Jurkat, Clone E6-1 (cell line): Measurements from ENCODE around the gene SAT1.

Experiments
- DNase-seq: peaks from one replicate; pipeline ENCODE4 v3.0.0-alpha.2; 2011; ENCODE audit warnings: low read depth, low spot score
- H3K4me3 ChIP-seq: 2 replicates; pipeline ENCODE4 v1.5.1; 2011; ENCODE audit warnings: mild to moderate bottlenecking, low read length, control low read depth, moderate library complexity

SAT1 gene

DNA sequence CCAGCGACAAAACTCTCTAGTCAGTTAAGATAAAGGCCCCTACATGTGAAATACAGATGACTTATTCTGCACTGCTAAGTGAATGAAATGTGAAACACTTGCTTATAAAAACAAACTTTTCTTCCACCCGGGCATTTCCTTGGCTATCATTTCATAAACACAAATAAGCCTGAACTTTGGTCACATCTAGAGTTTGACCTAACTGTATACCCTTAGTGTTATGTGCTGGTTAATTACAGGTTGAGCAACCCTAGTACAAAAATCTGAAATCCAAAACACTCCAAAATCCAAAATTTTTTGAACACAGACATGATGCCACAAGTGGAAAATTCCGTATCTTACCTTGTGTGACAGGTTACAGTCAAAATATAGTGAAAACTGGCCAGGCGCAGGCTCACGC is 45.9 kb downstream of the SAT1 start:
- H3K4me3 ChIP-seq = no peak overlapping the region
- DNase-seq = no peak

GRCh38 chrX:23832721-23833120 is 49.7 kb downstream of the SAT1 start:
- no peak for DNase-seq
- H3K4me3 ChIP-seq = no peak overlapping the region
